Ascending aorta (tissue), 2 donors: Measurements from ENCODE around the gene FNBP1L. TPM values are rescaled to one million over a fixed set of nuclear protein-coding genes. Genes with fewer than 3 reads are reported as not detected.

ENCODE experiments used
- DNase-seq, 2 donors: peaks; one replicate each; pipeline ENCODE4 v3.0.0-alpha.2; 2019; ENCODE audit warnings: low spot score in 2 of 2
- H3K27ac ChIP-seq, 2 donors: fragments of 200-600 bp; sonication (generic); one replicate each; pipeline ENCODE4 v1.5.1; 2016 to 2017; ENCODE audit warnings: mild to moderate bottlenecking in 1 of 2
- H3K27me3 ChIP-seq: fragments of 200-600 bp; sonication (generic); one replicate; pipeline ENCODE4 v1.5.1; 2017
- H3K36me3 ChIP-seq, 2 donors: fragments of 200-600 bp; sonication (generic); one replicate each; pipeline ENCODE4 v1.5.1; 2016
- H3K4me1 ChIP-seq, 2 donors: fragments of 200-600 bp; sonication (generic); one replicate each; pipeline ENCODE4 v1.5.1; 2016 to 2017; ENCODE audit warnings: mild to moderate bottlenecking in 1 of 2
- H3K4me3 ChIP-seq, 2 donors: fragments of 200-600 bp; sonication (generic); one replicate each; pipeline ENCODE4 v1.5.1; 2016 to 2017; ENCODE audit warnings: mild to moderate bottlenecking in 1 of 2
- H3K9me3 ChIP-seq, 2 donors: fragments of 200-600 bp; sonication (generic); one replicate each; pipeline ENCODE4 v1.5.1; 2016
- CTCF ChIP-seq, 3 experiments: fragments of 200-600 bp in 2 of 3; fragments of 450-650 bp in 1 of 3; sonication (generic) in 2 of 3; IDR thresholded peaks; one replicate each; pipeline ENCODE4 v1.5.1; 2016 to 2019; ENCODE audit warnings: antibody characterized with exemption in 3 of 3, mild to moderate bottlenecking in 1 of 3, moderate library complexity in 1 of 3
- intact Hi-C: fragments of 100-400 bp; cut with DNase I; formaldehyde crosslinking; loops from one replicate; pipeline ENCODE4 v1.15.1; 2023
- total RNA-seq: library from RNA; depleted of rRNA; stranded (reverse); fragments of >200 nt; gene quantifications from one replicate; pipeline ENCODE4 v1.1.0, GENCODE V29; 2016

FNBP1L gene
- 12.6 TPM for total RNA-seq

DNA sequence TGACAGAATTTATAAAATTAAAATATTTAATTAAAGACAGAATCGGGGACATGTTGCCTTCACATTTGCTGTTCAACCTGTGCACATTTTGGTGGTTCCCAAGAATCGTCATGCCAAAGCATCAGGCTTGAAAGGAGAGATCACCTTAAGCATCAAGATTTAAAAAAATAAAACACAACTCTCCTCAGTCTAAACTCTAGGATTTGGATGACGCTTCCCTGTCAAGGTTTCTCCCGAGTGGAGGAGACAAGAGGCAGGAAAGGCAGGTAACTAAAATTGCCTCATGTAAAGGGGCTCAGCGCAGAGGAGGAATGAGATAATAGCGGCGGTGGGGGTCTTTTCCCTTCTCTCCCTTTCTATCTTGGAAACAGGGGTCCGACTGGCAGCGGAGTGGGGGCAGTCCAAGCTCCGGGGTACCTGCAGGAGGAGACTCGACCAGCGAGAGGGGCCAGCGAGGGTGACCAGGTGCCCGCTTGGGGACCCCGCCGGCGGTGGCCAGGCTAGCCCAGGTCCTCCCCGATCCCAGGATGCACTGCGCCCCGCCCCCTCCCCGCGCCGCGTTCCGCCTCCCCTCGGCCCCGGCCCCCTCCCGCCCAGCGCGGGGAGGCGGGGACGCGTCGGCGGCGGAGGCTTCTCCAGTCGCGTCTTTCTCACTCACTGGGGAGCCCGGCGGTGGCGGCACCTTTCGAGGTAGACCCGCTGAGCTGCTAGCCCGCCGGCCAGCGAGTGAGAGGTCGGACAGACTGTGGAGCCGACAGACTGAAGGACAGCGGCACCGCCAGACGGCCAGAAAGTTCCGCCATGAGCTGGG is at the start of gene FNBP1L:
Gene FNBP1L, plus strand, starts transcription at position 638 of the 811 bp plus-strand sequence. Its CDS starts 164 bp downstream, at position 802.
- DNase-seq: peak in 1 of 2 donors; percentile 80
- Histone ChIP-seq H3K4me3 (peak within 1 kb of the TSS; percentile 93 to 95), H3K4me1 (peaks cover 0 to 3% of the 10 kb centered on the region in 2 donors), H3K9me3 (no peaks in the 10 kb centered on the region), H3K27me3 (no peaks in the 10 kb centered on the region), H3K27ac (peak within 1 kb of the TSS; percentile 59 to 66), H3K36me3 (no peaks in the 10 kb centered on the region)
- intact Hi-C loops: loop anchor here (10.0 kb wide), 1 partner anchor 107 kb away; no protein-coding TSS in a partner anchor
- TF ChIP-seq CTCF (IDR thresholded peaks at IDR 0.05): no peak

- Histone ChIP-seq H3K36me3 (no peaks in the 10 kb centered on the region), H3K4me1 (no peaks in the 10 kb centered on the region), H3K27ac (no peak overlapping the region), H3K4me3 (no peak overlapping the region), H3K27me3 (no peaks in the 10 kb centered on the region), H3K9me3 (no peaks in the 10 kb centered on the region)
- intact Hi-C loops: no loop called here
- TF ChIP-seq CTCF (IDR thresholded peaks at IDR 0.05): no peak
- DNase-seq: no peak
These were observed 48.1 kb upstream of the FNBP1L start for GRCh38 chr1:93399781-93400180.

GRCh38 chr1:93408203-93408602 is 39.7 kb upstream of the FNBP1L start:
- no peaks in the 10 kb centered on the region for H3K4me1 ChIP-seq
- no peak for DNase-seq
- no peaks in the 10 kb centered on the region for H3K9me3 ChIP-seq
- H3K4me3 ChIP-seq: no peak overlapping the region
- TF ChIP-seq CTCF (IDR thresholded peaks at IDR 0.05): no peak
- intact Hi-C loops: no loop called here
- no peak overlapping the region for H3K27ac ChIP-seq
- no peaks in the 10 kb centered on the region for H3K27me3 ChIP-seq
- H3K36me3 ChIP-seq: no peaks in the 10 kb centered on the region

DNA sequence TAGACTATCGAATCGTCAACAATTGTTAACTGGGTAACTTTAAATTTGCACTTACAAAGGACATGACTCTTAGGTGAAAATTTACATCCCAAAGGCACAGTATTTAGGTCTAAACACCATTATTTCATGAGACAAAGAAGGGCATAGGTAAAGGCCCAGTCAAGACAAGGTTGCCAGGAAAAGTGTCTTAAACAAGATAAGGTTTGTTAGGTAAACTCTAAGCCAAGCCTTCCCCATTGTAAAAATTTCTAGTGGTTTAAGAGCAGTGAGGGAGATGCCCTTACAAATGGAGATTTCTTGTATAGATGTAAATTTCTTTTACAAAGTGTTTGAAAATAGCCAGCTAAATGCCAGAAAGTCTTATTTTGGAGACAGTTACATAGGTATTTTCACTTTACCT is 36.9 kb upstream of the FNBP1L start:
- H3K4me1 ChIP-seq: peaks cover 0 to 6% of the 10 kb centered on the region in 2 donors
- no peaks in the 10 kb centered on the region for H3K27me3 ChIP-seq
- no peaks in the 10 kb centered on the region for H3K36me3 ChIP-seq
- TF ChIP-seq CTCF (IDR thresholded peaks at IDR 0.05): no peak
- intact Hi-C loops: no loop called here
- no peaks in the 10 kb centered on the region for H3K9me3 ChIP-seq
- no peak for DNase-seq
- H3K4me3 ChIP-seq: no peak overlapping the region
- no peak overlapping the region for H3K27ac ChIP-seq

DNA sequence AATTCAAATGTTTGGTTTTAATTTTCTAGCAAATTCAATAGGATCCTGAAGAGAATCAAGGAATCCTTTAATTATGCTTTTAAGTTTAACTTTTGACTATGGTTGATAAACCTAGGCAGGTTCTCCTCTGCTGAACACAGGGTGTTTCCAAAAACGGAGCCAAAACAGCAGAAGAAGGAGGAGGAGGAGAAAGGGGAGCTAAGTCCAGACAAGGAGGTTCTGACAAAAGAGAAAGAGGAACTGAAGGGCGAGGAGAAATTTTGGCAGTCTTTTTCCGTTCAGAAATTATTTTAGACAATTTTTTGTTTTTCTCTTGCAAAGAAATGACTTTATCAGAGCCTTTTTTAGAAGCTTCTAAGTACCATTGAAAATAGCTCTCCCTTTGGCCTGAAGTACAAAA is 33.2 kb upstream of the FNBP1L start:
- TF ChIP-seq CTCF (IDR thresholded peaks at IDR 0.05): no peak
- intact Hi-C loops: no loop called here
- H3K27me3 ChIP-seq: no peaks in the 10 kb centered on the region
- no peaks in the 10 kb centered on the region for H3K36me3 ChIP-seq
- H3K9me3 ChIP-seq: no peaks in the 10 kb centered on the region
- peaks cover 0 to 6% of the 10 kb centered on the region in 2 donors for H3K4me1 ChIP-seq
- H3K4me3 ChIP-seq: peak overlapping the region in 1 of 2 donors; percentile 32
- peak overlapping the region; percentile 6 to 67 for H3K27ac ChIP-seq
- no peak for DNase-seq
